GM19025 (cell line): ENCODE data around the gene LARP6.
"Not testable (repeated sequence)": the region's sequence is repeated elsewhere in the genome, so short reads cannot be mapped to it uniquely, and the experiment has no call there.

Source experiments
- ATAC-seq: cut with Tn5 transposase; IDR thresholded peaks from one replicate; pipeline ENCODE4 v1.9.1; 2021; ENCODE audit warnings: mild to moderate bottlenecking, low read depth, moderate library complexity; ENCODE audit not compliant: unreplicated experiment

The LARP6 gene

GRCh38 chr15:70831094-70831911, 22.7 kb downstream of the LARP6 start:
- ATAC-seq: no peak

GRCh38 chr15:70830615-70831014, 23.3 kb downstream of the LARP6 start:
- ATAC-seq: no peak

GRCh38 chr15:70829371-70830166, 24.4 kb downstream of the LARP6 start:
- no peak for ATAC-seq

- no peak for ATAC-seq
Observed at GRCh38 chr15:70827721-70828120, 26.2 kb downstream of the LARP6 start.

- no peak for ATAC-seq
Observed at GRCh38 chr15:70826634-70827033, 27.3 kb downstream of the LARP6 start.

- no peak for ATAC-seq
Observed at GRCh38 chr15:70825841-70826240, 28.1 kb downstream of the LARP6 start.

GRCh38 chr15:70823196-70823595, 30.8 kb downstream of the LARP6 start:
- ATAC-seq: no peak

GRCh38 chr15:70820214-70820613, 33.7 kb downstream of the LARP6 start:
- ATAC-seq: no peak

- no peak for ATAC-seq
Observed at GRCh38 chr15:70818580-70818979, 35.4 kb downstream of the LARP6 start.

GRCh38 chr15:70817266-70817665, 36.7 kb downstream of the LARP6 start:
- no peak for ATAC-seq

GRCh38 chr15:70815604-70816003, 38.4 kb downstream of the LARP6 start:
- no peak for ATAC-seq

GRCh38 chr15:70815011-70815410, 38.9 kb downstream of the LARP6 start:
- ATAC-seq: not testable (repeated sequence)

- ATAC-seq: no peak
Observed at GRCh38 chr15:70812827-70813364, 41.1 kb downstream of the LARP6 start.

- ATAC-seq: no peak
Observed at GRCh38 chr15:70810916-70811578, 42.9 kb downstream of the LARP6 start.

- ATAC-seq: no peak
Observed at GRCh38 chr15:70806992-70807712, 46.8 kb downstream of the LARP6 start.

GRCh38 chr15:70804388-70804787, 49.6 kb downstream of the LARP6 start:
- ATAC-seq: not testable (repeated sequence)

GRCh38 chr15:70802629-70803028, 51.3 kb downstream of the LARP6 start:
- no peak for ATAC-seq

GRCh38 chr15:70801109-70801508, 52.8 kb downstream of the LARP6 start:
- no peak for ATAC-seq

GRCh38 chr15:70799667-70800450, 54.1 kb downstream of the LARP6 start:
- ATAC-seq: no peak
